NCI-H1092 treated with DMSO at 0.1 percent for 48 hours (cell line): Measurements from ENCODE around the gene ATP8A2.
"Not testable (repeated sequence)": the region's sequence is repeated elsewhere in the genome, so short reads cannot be mapped to it uniquely, and the experiment has no call there.

Experiments used
- DNase-seq: peaks from one replicate; lab custom pipeline; 2025; lab: John Stamatoyannopoulos, UW

The ATP8A2 gene

DNA sequence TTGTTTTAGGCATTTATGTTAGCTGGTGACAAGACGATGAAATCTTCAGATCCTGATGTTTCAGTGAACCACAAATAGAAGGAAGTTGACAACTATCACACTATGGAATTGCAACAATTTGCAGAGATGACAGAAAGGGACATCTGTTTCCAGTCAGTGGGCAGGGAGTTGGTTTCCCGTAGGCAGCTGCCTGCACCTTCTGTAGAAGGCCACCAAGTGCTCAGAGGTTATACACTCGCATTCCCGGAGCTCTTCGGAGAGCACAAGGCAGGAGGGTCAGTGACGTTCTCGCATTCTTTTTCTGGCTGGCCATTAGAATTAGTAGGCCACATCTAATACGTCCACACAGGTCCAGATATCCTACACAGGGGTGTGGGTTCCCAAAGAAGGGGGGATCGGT lies 550.6 kb downstream of the ATP8A2 start:
- no peak for DNase-seq

DNA sequence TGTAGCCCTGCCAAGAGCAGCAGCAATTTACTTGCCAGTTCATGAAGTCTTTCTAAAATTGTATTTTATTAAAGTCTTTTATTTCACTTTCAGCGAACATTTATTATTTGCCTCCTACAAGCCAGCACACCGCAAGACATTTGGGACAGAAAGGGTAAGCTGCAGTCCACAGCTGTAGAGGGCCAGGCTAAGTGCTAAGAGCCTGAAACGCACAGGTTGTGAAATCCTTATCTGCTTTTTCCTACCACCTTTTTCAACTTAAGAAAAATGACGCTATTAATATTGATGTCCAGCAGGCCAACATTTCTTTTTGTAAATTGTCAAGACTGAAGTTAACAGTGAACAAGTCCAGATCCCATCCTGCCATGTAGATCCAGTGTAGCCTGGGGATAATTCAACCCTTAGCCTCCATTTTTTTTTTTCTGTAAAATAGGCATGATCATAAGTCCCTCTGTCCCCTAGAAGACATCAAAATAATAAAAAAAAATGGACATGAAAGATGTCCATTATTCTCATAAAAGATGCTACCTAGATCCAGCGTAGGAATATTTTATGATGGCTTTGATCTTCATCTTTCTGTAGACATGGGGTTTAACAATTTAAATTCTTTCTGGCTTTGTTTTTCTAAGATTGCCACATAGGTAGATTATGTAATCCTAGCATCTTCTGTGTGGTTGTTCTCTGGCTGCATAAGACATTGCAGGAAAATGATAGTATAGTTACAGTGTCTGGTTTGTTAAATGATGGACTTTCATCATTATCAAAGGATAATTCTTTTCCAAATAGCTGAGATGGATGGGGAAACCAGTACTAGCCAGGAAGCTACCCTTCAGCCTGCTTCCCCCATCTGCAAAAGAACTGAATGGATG lies 551.7 kb downstream of the ATP8A2 start:
- DNase-seq, result no peak

DNA sequence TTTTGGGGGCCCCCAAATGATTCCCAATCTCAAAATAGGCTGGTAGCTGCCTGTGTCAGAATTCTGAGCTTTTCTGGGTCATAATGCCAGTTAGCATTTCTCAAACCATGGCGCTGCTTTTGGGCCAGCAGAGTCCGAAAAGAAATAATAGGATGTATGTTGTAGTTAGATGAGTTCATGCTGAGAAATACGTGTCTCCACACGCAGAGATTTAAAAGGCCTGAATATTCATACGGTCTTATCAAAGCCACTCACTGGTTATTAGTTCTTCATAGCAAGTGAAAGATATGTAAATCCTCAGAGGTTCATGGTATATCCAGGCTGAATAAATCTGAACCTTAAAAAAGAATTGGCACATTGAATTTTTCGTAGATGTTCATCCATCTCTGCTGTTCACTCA lies 555.6 kb downstream of the ATP8A2 start:
- DNase-seq, result no peak

DNA sequence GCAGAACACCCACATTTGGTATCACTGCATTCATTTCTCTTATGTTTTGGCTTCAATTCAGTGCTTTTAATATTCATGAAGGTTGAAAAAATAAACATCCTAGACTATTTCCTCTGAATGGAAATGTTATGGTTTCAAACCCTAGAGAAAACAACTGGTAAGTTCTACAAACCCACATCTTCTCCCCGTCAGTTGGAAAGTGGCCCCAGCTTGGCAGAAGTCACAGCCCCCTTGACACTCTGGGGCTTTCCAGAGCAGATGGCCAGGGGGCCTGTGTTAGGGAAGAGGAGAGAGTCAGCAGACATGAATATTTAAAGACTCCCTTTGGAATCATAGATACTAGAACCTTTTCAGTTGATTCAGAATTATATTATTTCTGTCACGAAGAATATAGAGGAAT lies 556.2 kb downstream of the ATP8A2 start:
- peak; percentile 38 for DNase-seq

DNA sequence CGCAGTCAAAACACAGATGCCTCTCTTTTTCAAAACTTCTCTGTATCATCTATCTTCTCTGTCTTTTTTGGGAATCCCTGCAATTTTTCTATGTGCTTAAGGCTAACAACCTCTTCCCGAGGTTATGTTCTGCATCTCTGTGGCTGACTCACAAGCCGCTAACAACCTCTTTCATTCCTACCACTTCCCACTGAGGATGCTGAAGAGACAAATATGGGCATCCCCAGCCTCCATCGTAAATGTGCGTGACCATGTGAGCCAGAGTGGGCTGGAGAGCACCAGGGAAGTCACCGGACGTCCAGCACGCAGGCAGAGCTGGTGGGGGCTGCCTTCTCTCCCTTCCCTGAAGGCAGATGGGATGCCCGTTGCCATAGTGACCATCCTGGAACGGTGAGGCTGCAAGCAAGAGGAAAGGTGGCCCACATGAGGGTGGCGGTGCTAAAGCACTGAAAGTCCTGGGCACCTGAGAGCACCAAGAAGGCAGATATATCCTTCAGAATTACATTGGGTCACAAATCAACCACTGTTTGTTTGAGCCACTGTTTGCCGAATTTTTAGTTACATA lies 557.2 kb downstream of the ATP8A2 start:
- no peak for DNase-seq

DNA sequence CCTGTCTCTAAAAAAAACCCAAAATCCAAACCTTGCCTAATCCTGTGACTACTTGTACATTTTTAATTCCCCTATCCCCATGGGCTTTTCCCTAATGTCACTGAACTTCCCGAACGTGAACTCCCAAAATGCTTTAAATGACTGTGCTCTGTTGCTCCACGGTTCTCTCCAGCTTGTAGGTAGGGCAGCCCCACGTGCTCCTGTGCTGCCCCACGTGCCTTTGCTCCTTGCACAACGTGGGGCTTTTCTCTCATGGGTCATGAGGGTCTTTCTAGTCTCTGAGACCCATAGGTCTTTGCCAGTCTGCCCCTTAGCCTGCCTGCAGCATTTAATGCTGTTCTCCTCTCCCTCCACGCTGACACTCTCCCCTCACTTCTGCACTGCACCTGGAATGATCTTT lies 558.0 kb downstream of the ATP8A2 start:
- DNase-seq, result no peak

DNA sequence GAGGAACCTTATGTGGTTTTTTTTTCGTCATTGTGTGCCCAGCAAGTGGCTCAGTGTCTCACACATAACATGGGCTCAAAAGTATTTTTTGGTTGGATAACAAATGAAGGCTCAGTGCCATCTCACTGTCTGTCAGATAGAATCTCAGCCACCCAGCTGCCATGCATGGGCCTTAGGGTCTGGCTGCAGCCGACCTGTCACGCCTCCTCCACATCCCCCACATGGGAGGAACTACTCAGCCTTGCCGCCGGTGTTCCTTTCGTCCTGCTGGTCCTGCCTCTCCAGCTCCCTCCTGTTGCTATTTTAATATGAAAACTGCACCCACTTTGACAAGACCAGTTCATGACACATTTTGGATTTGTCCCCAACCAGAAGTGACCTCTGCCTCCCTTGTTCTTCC lies 558.9 kb downstream of the ATP8A2 start:
- no peak for DNase-seq

DNA sequence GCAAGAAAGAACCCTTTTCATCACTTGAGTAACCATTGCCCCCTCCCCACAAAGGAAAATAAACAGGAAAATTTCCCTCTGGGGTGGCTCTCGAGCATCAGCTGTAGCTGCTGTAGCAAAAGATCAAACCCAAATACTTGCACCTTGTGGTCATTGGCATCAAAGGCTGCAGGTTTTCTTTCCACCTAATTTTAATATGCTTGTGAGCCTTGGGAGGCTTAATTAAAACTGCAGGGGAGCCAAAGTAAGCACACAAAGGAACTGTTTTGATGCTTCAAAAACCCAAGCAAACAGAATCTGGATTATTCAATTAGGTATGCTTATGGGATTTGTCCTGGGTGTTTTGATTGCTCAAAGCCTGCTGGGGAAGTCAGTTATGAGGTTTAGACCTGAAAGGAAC lies 560.6 kb downstream of the ATP8A2 start:
- DNase-seq, result no peak

DNA sequence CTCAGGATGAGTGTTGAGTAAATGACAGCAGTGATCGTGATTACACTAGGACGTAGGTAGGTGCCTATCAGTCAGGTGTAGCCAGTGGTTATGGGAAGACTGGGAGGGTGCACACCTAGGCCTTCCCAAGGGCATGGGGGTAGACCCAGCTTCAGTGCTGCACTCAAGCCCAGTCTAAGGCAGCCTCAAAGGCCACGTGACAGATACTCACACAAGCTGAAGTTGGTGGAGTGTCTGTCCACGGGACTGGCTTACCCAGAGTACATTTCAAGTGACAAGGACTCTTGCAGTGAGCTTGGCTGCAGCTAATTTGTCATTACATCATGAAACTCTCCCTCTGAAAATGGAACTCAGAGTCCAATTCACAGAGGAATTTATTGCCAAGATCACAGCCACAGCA lies 561.7 kb downstream of the ATP8A2 start:
- no peak for DNase-seq

DNA sequence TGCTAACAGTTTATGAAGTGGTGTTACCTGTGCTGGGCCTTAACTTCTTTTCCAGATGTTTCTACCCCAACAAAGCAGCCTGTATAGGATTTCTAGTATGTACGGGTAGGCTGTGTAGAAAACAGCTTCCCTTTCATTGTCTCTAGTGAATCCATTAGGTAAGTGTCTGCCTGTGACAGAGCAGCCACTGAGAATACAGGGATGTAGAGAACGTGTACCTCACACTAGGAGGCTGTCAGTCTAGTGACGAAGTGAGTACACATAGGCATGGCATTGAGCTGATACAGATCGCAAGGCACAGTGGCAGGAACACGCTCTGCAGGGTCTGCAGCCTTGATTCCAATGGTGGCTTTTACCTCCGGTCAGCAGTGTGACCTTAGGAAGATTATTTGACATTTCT lies 562.4 kb downstream of the ATP8A2 start:
- no peak for DNase-seq

DNA sequence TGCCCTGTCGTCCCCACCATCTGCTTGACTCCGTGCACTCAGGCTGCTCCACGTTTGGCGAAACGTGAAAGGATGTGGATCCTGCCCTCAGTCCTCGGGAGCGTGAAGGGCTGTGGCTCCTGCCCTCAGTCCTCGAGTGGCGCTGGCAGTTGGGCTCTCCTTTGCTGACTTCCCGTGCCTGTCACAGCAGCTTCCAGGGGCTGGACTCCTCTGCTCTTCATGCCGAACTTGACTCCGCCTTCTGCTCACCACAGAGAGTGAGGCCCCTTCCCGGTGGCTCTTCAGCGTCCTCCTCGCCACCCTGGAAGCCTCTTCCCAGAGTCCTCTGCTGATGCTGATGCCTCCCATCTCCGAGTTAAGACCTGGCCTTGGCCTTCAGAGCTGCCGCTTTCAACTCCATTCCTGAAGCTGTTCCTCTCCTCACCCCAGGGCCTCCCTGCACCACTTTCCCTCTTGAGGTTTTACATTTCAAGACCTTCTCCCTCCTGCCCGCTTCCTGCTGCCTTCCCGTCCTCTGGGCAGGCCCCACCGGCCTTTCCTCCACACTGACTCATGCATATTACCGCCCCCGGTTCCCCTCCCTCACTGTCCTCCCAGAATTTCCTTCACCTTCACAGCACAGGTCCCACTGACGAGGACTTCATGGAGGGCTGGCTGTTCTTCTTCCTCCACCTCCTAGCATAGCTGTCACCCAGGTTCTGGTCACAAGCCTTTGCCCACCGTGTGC lies 568.4 kb downstream of the ATP8A2 start:
- DNase-seq, result no peak

DNA sequence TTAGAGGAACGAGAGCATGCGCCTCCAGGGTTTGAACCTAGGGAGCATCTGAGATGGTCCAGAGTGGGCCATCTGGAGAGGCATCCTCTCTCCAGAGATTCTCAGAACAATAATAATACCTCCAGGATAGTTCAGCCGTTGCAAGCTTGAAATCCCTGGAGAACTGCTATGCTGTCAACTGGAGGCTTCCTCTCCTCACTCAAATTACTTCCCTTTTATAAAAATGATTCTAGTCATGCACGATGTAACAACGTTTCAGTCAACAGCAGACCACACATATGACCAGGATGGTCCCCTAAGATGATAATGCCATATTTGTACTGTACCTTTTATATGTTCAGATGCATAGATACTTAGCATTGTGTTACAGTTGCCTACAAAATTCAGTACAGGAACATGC lies 571.3 kb downstream of the ATP8A2 start:
- no peak for DNase-seq

DNA sequence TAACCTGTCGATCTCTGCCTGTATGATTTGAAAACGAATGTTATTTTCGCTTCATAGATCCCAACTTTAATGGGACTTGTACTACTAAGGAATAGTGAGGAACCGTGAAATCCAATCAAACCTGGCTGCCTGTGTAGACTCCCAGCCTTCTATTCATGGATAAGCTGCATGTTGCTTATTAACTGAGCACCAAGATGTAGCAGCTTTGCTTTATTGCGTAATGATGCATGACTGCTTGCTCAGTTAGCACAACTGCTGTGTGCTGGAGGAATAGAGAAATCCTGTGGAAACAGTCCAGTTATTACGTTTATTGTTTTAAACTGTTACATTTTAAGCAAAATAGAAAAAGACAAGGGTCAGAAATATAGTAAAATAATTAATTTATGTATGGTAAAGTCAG lies 571.9 kb downstream of the ATP8A2 start:
- DNase-seq, result no peak

DNA sequence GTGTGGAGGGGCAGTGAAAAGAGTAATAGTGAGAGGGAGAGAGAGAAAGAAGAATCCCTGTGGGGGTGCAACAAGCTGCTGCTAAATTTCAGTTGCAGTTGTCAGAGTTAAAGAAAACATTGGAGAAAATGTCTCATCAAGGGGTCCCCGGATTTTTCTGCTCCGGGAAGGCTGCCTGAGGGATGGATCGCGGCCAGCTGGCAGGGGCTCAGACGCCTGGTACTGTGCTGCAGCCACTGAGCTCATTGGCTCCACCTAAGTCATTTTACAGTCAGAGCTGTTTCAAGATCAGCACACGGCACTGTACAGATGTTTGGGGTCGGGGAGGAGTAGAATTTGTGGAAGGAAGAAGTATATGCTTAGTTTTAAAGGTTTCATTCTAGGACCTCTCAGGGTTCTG lies 573.8 kb downstream of the ATP8A2 start:
- peak; percentile 45 for DNase-seq

DNA sequence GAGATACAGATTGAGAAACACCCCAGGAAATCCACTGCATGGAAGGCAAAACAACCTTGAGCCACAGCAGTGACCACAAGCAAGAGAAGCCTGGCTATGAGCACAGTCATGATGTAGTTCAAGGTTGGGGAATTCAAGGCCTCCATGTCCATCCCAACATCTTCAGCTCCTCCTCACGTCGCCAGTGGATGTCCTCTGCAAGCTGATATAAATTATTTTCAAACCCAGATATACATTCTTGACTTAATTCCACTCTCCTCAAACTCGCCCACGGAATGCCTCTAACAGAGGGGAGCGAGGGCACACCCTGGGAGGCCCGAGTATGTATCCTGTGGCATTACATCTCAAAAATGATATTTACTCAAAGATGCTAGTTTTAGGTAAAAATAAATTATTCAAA lies 574.5 kb downstream of the ATP8A2 start:
- no peak for DNase-seq

DNA sequence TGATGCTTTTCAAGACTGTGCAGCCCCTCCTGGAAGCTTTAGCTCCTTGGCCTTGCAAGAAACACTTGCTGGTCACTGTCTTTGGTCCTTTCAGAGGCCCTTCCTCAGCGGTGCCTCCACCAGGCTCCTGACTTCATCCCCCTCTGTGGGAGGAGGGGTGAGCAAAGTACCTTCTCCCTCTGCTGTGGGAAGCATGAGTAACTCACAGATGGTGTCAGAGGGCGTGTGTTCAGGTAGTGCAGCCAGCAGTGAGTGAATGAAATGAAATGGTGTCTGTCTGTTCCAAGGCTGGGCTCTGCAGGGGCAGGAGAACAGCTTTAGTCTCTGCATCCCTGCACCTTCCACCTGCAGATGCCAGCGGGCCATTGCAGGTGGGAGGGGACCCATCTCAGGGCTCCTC lies 577.1 kb downstream of the ATP8A2 start:
- DNase-seq, result no peak

DNA sequence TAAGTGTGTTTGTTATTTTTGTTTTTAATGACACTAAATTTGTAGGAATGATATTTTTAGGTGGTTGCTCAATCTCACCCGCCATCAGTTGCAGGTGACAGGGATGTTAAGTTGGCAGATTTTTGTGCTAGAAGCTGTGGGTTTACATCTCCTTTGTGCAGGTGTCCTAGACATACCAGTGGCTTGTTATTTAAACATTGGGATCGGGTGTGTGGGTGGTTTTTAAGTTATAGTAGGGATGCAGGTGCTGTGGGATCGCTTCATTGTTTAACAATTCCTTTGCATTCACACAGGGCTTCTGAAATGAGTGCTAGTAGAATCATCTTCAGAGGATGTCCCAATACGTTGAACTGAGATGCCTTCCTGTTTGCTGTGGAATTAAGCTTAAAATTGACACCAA lies 580.1 kb downstream of the ATP8A2 start:
- no peak for DNase-seq

DNA sequence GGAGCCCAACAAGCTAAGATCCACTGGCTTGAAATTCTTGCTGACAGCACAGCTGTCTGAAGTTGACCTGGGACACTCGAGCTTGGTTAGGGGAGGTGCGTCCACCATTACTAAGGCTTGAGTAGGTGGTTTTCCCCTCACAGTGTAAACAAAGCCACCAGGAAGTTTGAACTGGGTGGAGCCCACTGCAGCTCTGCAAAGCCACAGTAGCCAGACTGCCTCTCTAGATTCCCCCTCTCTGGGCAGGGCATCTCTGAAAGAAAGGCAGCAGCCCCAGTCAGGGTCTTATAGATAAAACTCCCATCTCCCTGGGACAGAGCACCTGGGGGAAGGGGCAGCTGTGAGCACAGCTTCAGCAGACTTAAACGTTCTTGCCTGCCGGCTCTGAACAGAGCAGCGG lies 582.3 kb downstream of the ATP8A2 start:
- DNase-seq, result not testable (repeated sequence)

DNA sequence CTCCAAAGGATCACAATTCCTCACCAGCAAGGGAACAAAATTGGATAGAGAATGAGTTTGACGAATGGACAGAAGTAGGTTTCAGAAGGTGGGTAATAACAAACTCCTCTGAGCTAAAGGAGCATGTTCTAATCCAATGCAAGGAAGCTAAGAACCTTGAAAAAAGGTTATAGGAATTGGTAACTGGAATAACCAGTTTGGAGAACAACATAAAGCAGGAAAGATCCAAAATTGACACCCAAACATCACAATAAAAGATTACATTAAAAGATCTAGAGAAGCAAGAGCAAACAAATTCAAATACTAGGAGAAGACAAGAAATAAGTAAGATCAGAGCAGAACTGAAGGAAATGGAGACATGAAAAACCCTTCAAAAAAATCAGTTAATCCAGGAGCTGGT lies 583.2 kb downstream of the ATP8A2 start:
- not testable (repeated sequence) for DNase-seq

DNA sequence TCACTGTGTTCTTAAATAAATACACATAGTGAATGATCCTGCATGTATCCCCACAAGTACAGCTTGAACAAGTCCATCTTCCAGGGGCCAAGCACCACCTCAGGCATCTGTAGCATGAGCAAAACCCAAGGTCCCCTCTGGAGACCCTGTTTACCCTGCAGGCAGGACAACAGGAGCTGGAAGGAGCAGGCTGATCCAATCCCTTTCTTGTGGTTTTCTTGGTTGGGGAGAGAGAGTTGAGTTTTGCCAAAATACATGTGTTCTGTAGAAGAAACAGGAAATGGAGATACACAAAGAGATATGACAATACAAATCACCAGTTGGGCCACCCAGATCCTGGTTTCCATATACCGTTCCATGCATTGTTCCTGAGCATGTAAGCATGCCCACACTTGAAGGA lies 587.2 kb downstream of the ATP8A2 start:
- no peak for DNase-seq

DNA sequence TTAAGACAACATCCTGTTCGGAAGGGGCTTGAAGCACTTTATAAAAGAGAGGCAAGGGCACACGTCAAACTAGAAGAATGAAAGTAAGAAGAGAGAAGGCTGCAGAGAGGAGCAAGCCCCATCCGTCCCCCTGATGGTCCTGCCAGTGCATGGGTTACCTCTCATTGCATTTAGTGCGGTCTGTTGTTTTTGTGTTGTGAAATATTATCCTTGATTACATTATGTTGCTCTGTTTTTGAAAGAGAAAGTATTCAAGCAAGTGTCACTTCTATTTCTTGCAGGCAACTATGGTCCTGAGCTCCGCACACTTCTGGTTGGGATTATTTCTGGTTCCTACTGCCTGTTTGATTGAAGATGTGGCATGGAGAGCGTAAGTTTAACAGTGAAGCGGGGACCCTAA lies 589.5 kb downstream of the ATP8A2 start:
- DNase-seq, result no peak

DNA sequence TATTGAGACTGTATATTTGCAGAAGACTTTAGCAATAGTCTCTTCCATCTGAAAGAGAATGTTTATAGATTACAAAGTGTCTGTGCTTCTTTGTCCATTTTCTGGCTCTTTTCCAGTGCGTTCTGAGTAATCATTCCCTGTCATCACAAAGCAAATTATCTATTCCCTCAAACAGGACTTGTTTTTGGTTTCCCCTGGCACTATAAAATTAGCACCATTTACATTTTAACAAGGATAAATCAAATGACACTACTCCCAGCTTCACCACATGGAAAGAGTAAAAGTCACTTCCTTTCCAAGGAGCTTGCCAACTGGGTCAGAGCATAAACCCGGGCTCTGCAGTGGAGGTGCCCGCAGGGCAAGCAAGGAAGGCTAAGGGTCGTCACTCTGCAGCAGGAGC lies 591.9 kb downstream of the ATP8A2 start:
- peak; percentile 26 for DNase-seq

DNA sequence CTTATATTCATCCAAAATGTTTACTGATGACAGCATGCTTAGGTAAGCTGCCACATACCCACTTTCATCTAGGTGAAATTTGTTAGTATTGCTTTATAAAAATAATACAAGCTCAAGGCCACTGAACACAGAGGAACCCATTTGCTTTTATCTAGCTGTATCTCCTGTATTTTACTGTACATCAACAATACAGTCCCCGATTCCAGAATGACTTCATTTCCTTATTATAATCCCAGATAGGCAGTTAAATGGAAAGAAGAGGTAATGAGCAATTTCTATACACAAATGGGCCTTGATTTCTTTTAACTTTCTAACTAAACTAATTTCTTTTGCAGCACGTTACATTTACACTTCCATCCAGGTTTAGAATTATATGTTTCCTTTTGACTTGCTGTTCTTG lies 593.8 kb downstream of the ATP8A2 start:
- no peak for DNase-seq
